HUES64 (cell line): ENCODE data around the gene CBFA2T2.

ENCODE experiments used
- H3K27ac ChIP-seq: 2 replicates; pipeline ENCODE4 v1.7.0; 2013; ENCODE audit warnings: low read depth, low read length, inconsistent platforms
- H3K27me3 ChIP-seq: 2 replicates; pipeline ENCODE4 v1.6.1; 2013; ENCODE audit warnings: mild to moderate bottlenecking, low read length; ENCODE audit not compliant: insufficient read depth
- H3K36me3 ChIP-seq: 2 replicates; pipeline ENCODE4 v1.6.1; 2013; ENCODE audit warnings: mild to moderate bottlenecking, low read length; ENCODE audit not compliant: insufficient read depth
- H3K4me1 ChIP-seq: 2 replicates; pipeline ENCODE4 v1.6.1; 2013; ENCODE audit warnings: mild to moderate bottlenecking, low read length, moderate library complexity; ENCODE audit not compliant: insufficient read depth
- H3K4me3 ChIP-seq: 2 replicates; pipeline ENCODE4 v1.5.1; 2013; ENCODE audit warnings: mild to moderate bottlenecking, low read length, moderate library complexity
- H3K9ac ChIP-seq: 2 replicates; pipeline ENCODE4 v1.6.1; 2013; ENCODE audit warnings: mild to moderate bottlenecking, low read depth, low read length
- H3K9me3 ChIP-seq: 2 replicates; pipeline ENCODE4 v1.6.1; 2013; ENCODE audit warnings: low read depth, low read length; ENCODE audit not compliant: insufficient read depth
- WGBS: fragments of 150-250, 120-280 bp; methylation state at CpG from one replicate; pipeline ENCODE4 v1.1.7; 2013; ENCODE audit warnings: missing lambda C conversion rate; 5-methylcytosine and 5-hydroxymethylcytosine counted together

Gene CBFA2T2

GRCh38 chr20:33677991-33678702, 188.3 kb downstream of the CBFA2T2 start:
- H3K9me3 ChIP-seq, result no peaks in the 10 kb centered on the region
- H3K27ac ChIP-seq, result no peak overlapping the region
- peaks cover 6% of the 10 kb centered on the region for H3K4me1 ChIP-seq
- peaks cover 50% of the 10 kb centered on the region for H3K36me3 ChIP-seq
- no peaks in the 10 kb centered on the region for H3K27me3 ChIP-seq
- no peak overlapping the region for H3K9ac ChIP-seq
- WGBS, result 93% methylated on average over 15 of the region's 15 CpGs
- H3K4me3 ChIP-seq, result no peak overlapping the region

DNA sequence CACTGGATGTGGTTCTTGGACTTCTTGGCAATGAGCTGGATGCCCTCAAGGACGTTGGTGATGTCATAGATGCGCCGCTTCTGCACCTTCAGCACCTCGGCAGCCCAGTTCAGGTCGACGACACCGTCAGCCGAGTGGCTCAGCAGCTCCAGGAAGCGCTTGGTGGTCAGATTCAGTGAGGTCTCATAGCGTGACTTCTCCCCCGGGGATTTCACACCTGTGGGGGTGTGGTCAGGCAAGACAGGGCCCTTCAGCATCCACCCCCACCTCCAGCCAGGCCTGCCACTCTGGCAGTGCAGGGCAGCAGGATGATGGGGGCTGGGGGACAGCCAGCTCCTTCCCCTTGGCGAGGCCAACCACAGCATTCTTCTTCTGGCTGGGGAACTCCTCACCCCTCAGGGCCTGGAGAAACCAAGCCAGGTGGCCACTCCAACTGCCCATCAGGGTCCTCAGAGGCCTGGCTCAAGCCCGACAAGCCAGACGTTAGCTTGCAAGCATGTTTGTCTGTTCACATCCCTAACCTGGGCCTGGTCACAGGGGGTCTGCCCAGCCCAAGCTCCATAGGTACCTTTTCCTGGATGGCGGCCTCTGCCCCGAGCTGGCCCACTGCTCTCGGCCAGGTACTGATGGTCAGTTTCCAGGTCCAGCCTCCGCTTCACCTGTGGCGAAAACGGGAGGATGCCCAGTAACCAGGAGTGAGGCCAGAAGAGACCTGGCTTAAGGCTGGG, 190.0 kb downstream of the CBFA2T2 start:
- H3K27ac ChIP-seq, result no peak overlapping the region
- no peak overlapping the region for H3K4me3 ChIP-seq
- H3K36me3 ChIP-seq, result peaks cover 50% of the 10 kb centered on the region

DNA sequence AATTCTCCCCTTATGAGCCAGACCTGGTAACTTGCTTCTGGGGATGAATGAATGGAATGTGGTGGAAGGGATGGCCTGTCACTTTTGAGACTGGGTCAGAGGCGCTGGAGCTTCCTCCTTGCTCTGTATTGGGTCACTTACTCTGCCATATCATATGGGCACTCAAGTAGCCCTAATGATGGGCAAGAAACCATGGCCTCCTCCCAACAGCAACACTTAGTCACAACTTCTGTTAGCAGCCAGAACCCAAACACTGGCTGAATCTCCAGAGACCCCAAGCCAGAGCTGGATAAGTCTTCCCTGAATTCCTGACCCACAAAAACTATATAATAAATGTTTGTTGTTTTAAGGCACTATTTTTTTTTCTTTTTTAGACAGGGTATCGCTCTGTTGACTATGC, 190.8 kb downstream of the CBFA2T2 start:
- Histone ChIP-seq H3K4me3 (no peak overlapping the region), H3K36me3 (peaks cover 50% of the 10 kb centered on the region), H3K4me1 (0 out of 2 replicates have a peak, but pooled peaks cover 3% of the 10 kb centered on the region), H3K27ac (no peak overlapping the region), H3K9ac (no peak overlapping the region), H3K9me3 (no peaks in the 10 kb centered on the region), H3K27me3 (no peaks in the 10 kb centered on the region)
- WGBS, result 92% methylated on average over 2 of the region's 2 CpGs

More for the DNA sequence above, 190.0 kb downstream of the CBFA2T2 start:
- Histone ChIP-seq H3K27me3 (no peaks in the 10 kb centered on the region), H3K9me3 (no peaks in the 10 kb centered on the region), H3K4me1 (peaks cover 7% of the 10 kb centered on the region; the same call in 1 of the 2 replicates), H3K9ac (no peak overlapping the region)
- WGBS, result 91% methylated on average over 20 of the region's 20 CpGs

DNA sequence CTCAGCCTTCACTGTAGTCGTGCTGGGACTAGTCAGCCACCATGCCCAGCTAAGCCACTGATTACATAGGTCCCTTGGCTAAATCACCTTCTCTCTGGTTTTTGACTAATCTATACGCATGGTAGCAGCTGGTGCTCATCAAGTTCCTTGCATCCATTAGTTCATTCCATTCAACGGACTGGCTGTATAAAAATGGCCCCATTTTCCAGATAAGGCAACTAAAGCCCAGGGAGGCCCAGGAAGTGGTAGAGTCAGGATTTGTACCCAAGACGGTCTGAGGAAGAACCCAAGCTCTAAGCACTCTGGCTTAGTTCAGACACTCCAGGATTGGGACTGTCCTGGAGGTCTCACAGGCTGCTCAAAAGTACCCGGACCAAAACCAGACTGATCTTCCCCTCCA, 191.4 kb downstream of the CBFA2T2 start:
- Histone ChIP-seq H3K9ac (no peak overlapping the region), H3K27ac (no peak overlapping the region), H3K27me3 (no peaks in the 10 kb centered on the region), H3K4me3 (no peak overlapping the region), H3K4me1 (0 out of 2 replicates have a peak, but pooled peaks cover 3% of the 10 kb centered on the region), H3K9me3 (no peaks in the 10 kb centered on the region), H3K36me3 (peaks cover 47% of the 10 kb centered on the region)
- WGBS, result 93% methylated on average over 5 of the region's 5 CpGs

DNA sequence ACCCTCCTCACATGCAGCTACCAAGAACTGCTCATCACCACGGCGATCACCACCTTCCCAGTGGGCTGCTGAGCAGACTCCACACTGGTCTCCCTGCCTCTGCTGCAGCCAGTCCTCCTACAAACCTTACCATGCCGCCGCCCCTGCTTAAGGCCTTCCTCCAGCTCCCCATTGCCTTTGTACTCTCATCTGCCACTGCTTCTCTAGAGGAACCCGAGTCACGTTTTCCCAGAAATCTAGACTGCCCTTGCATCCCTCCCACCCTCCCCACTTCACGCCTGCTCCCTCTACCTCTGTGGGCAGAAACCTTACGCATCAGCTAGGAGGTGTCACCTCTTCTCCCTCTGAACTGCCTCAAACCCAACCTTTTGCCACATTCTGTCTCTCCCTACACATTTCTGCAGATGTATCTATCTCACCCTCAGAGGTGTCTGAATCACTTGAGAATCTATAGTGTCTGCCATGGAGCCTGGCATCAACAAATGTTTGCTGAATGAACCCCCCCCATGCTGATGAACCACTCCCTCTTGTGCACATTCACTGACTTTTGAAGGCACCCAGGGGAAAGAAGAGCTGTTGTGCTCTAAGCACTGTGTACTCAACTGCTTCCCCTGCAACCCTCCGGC, 191.9 kb downstream of the CBFA2T2 start:
- Histone ChIP-seq H3K9me3 (no peaks in the 10 kb centered on the region), H3K9ac (no peak overlapping the region), H3K4me3 (no peak overlapping the region), H3K27me3 (no peaks in the 10 kb centered on the region), H3K27ac (no peak overlapping the region), H3K36me3 (peaks cover 42% of the 10 kb centered on the region), H3K4me1 (0 out of 2 replicates have a peak, but pooled peaks cover 6% of the 10 kb centered on the region)
- WGBS, result 90% methylated on average over 9 of the region's 9 CpGs

GRCh38 chr20:33684533-33685327, 194.8 kb downstream of the CBFA2T2 start:
- peaks cover 18% of the 10 kb centered on the region for H3K27me3 ChIP-seq
- WGBS, result 33% methylated on average over 10 of the region's 10 CpGs
- peak overlapping the region; percentile 20; the same call in 1 of the 2 replicates for H3K27ac ChIP-seq
- peaks cover 9% of the 10 kb centered on the region; the same call in 1 of the 2 replicates for H3K4me1 ChIP-seq
- H3K4me3 ChIP-seq, result peak overlapping the region; percentile 68
- H3K9ac ChIP-seq, result peak overlapping the region; percentile 86
- H3K36me3 ChIP-seq, result peaks cover 13% of the 10 kb centered on the region
- H3K9me3 ChIP-seq, result no peaks in the 10 kb centered on the region

DNA sequence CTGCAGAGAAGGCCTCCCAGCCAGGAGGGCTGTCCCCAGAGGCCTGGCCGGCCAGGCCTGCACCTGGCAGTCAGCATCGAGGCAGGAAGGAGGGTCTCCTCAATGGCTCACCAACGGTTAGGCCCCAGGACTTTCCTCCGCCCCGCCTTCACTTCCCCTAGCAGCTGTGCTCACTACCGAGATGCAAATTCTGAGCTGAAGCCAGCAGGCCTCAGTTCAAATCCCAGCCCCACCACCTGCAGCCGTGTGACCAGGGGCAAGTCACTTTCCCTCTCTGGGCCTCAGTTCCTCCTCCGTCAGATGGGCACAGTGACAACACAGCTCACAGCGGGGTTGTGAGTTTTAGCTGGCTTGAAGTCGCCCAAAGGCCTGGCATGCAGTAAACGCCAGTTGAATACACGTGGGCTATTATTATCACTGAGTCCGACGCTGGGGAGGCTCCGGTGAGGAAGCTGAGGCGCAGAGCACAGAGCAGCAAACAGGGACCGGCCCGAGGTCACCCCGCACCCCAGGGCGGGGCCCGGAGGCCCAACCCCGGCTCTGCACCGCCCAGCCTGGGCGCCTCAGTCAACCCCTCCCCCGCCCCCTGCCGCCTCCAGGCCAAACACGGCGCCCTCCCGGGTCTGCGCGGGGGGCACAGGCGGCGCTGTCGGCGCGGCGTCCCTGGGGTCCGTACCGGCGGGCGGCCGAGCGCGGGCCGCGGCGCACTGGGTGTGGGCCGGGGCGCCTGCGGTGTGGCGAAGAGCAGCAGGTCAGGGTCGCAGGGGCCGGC, 195.6 kb downstream of the CBFA2T2 start:
- WGBS, result under 1% methylated on average over 53 of the region's 53 CpGs
- Histone ChIP-seq H3K27me3 (peaks cover 21% of the 10 kb centered on the region), H3K36me3 (peaks cover 5% of the 10 kb centered on the region; the same call in 1 of the 2 replicates), H3K27ac (peak overlapping the region; percentile 20; the same call in 1 of the 2 replicates), H3K4me1 (peaks cover 15% of the 10 kb centered on the region; the same call in 1 of the 2 replicates), H3K4me3 (peak overlapping the region; percentile 68), H3K9me3 (no peaks in the 10 kb centered on the region), H3K9ac (peak overlapping the region; percentile 86)

- Histone ChIP-seq H3K27ac (peak within 1 kb of the TSS; percentile 20; the same call in 1 of the 2 replicates), H3K4me3 (peak within 1 kb of the TSS; percentile 68), H3K4me1 (peaks cover 15% of the 10 kb centered on the region; the same call in 1 of the 2 replicates), H3K9ac (peak within 1 kb of the TSS; percentile 86), H3K36me3 (no peaks in the 10 kb centered on the region), H3K9me3 (no peaks in the 10 kb centered on the region), H3K27me3 (peaks cover 23% of the 10 kb centered on the region)
- 3% methylated on average over 101 of the region's 101 CpGs for WGBS
Measured at GRCh38 chr20:33686100-33686983, 196.4 kb downstream of the CBFA2T2 start, which contains the start of gene E2F1. E2F1 (minus strand) TSS chr20:33686385; CDS start chr20:33686264, 121 bp downstream.

- Histone ChIP-seq H3K27ac (no peak overlapping the region), H3K4me1 (peaks cover 15% of the 10 kb centered on the region; the same call in 1 of the 2 replicates)
- 86% methylated on average over 14 of the region's 14 CpGs for WGBS
Measured at GRCh38 chr20:33686984-33687366, 197.1 kb downstream of the CBFA2T2 start.

More at GRCh38 chr20:33686984-33687366, 197.1 kb downstream of the CBFA2T2 start:
- peak overlapping the region; percentile 42 for H3K4me3 ChIP-seq
- no peaks in the 10 kb centered on the region for H3K36me3 ChIP-seq
- H3K9me3 ChIP-seq, result no peaks in the 10 kb centered on the region
- peaks cover 23% of the 10 kb centered on the region for H3K27me3 ChIP-seq
- H3K9ac ChIP-seq, result peak overlapping the region; percentile 2; the same call in 1 of the 2 replicates
